NT2/D1 (cell line): ENCODE results near the gene STX16.

Experiments
- DNase-seq: peaks from one replicate; pipeline ENCODE4 v3.0.0-alpha.2; 2011; ENCODE audit warnings: low read depth, low spot score
- H3K27me3 ChIP-seq: 2 replicates; pipeline ENCODE4 v1.6.0; 2011; ENCODE audit warnings: mild to moderate bottlenecking; ENCODE audit not compliant: insufficient read length, insufficient read depth
- H3K36me3 ChIP-seq: 2 replicates; pipeline ENCODE4 v1.6.1; 2011; ENCODE audit warnings: mild to moderate bottlenecking, low read length, mixed read lengths; ENCODE audit not compliant: insufficient read depth, insufficient read length
- H3K4me1 ChIP-seq: 2 replicates; pipeline ENCODE4 v1.5.1; 2011; ENCODE audit not compliant: insufficient read depth, insufficient read length
- H3K4me3 ChIP-seq: 2 replicates; pipeline ENCODE4 v1.5.1; 2011; ENCODE audit warnings: low read depth; ENCODE audit not compliant: insufficient read length
- H3K9ac ChIP-seq: 2 replicates; pipeline ENCODE4 v1.6.0; 2011; ENCODE audit warnings: low read depth; ENCODE audit not compliant: insufficient read length
- H3K9me3 ChIP-seq: 2 replicates; pipeline ENCODE4 v1.5.1; 2011; ENCODE audit warnings: mild to moderate bottlenecking, low read length; ENCODE audit not compliant: insufficient read depth
- SUZ12 ChIP-seq: IDR thresholded peaks from 2 replicates; pipeline ENCODE4 v1.6.1; 2011; ENCODE audit not compliant: insufficient read length, insufficient read depth; ENCODE audit errors: extremely low read depth
- YY1 ChIP-seq: IDR thresholded peaks from 2 replicates; pipeline ENCODE4 v1.6.1; 2011; ENCODE audit not compliant: insufficient read length, insufficient read depth
- ZNF274 ChIP-seq: IDR thresholded peaks from 2 replicates; pipeline ENCODE4 v1.6.1; 2011; ENCODE audit warnings: mild to moderate bottlenecking, low read depth, low read length

STX16 gene

GRCh38 chr20:58666702-58667101 lies 15.6 kb downstream of the STX16 start:
- Histone ChIP-seq H3K36me3 (peaks cover 63% of the 10 kb centered on the region), H3K4me3 (no peak overlapping the region), H3K9ac (no peak overlapping the region), H3K27me3 (no peaks in the 10 kb centered on the region), H3K4me1 (peaks cover 11% of the 10 kb centered on the region), H3K9me3 (no peaks in the 10 kb centered on the region)
- no peak for TF ChIP-seq YY1
- TF ChIP-seq ZNF274, result no peak
- TF ChIP-seq SUZ12, result no peak
- no peak for DNase-seq

- Histone ChIP-seq H3K9ac (peak overlapping the region; percentile 18), H3K4me3 (no peak overlapping the region), H3K27me3 (no peaks in the 10 kb centered on the region), H3K9me3 (no peaks in the 10 kb centered on the region), H3K36me3 (peaks cover 66% of the 10 kb centered on the region), H3K4me1 (peaks cover 10% of the 10 kb centered on the region)
- DNase-seq, result no peak
- TF ChIP-seq ZNF274 (no peak), YY1 (no peak), SUZ12 (no peak)
These were observed 16.9 kb downstream of the STX16 start for GRCh38 chr20:58667975-58668374.

- peaks cover 70% of the 10 kb centered on the region for H3K36me3 ChIP-seq
- H3K4me3 ChIP-seq, result no peak overlapping the region
- H3K27me3 ChIP-seq, result no peaks in the 10 kb centered on the region
- no peak for DNase-seq
- no peaks in the 10 kb centered on the region for H3K9me3 ChIP-seq
- peaks cover 10% of the 10 kb centered on the region for H3K4me1 ChIP-seq
- no peak for TF ChIP-seq ZNF274
- TF ChIP-seq SUZ12, result no peak
- TF ChIP-seq YY1, result no peak
- peak overlapping the region; percentile 80 for H3K9ac ChIP-seq
These were observed 17.8 kb downstream of the STX16 start for GRCh38 chr20:58668901-58669286.

GRCh38 chr20:58669287-58670006 lies 18.4 kb downstream of the STX16 start:
- Histone ChIP-seq H3K4me3 (no peak overlapping the region), H3K9ac (peak overlapping the region; percentile 80), H3K36me3 (peaks cover 71% of the 10 kb centered on the region), H3K9me3 (no peaks in the 10 kb centered on the region), H3K4me1 (peaks cover 10% of the 10 kb centered on the region), H3K27me3 (no peaks in the 10 kb centered on the region)
- TF ChIP-seq ZNF274, result no peak
- no peak for TF ChIP-seq SUZ12
- no peak for TF ChIP-seq YY1
- DNase-seq, result peak; percentile 92

GRCh38 chr20:58670102-58670501 lies 19.0 kb downstream of the STX16 start:
- Histone ChIP-seq H3K4me3 (no peak overlapping the region), H3K9me3 (no peaks in the 10 kb centered on the region), H3K36me3 (peaks cover 72% of the 10 kb centered on the region), H3K9ac (no peak overlapping the region), H3K27me3 (no peaks in the 10 kb centered on the region), H3K4me1 (peaks cover 12% of the 10 kb centered on the region)
- TF ChIP-seq SUZ12 (no peak), YY1 (no peak), ZNF274 (no peak)
- no peak for DNase-seq

- TF ChIP-seq ZNF274 (no peak), SUZ12 (no peak), YY1 (no peak)
- DNase-seq, result no peak
- Histone ChIP-seq H3K9me3 (no peaks in the 10 kb centered on the region), H3K36me3 (peaks cover 73% of the 10 kb centered on the region), H3K27me3 (no peaks in the 10 kb centered on the region), H3K4me3 (no peak overlapping the region), H3K4me1 (peaks cover 13% of the 10 kb centered on the region), H3K9ac (no peak overlapping the region)
These were observed 19.6 kb downstream of the STX16 start for GRCh38 chr20:58670659-58671058.

- Histone ChIP-seq H3K36me3 (peaks cover 78% of the 10 kb centered on the region), H3K9ac (no peak overlapping the region)
- DNase-seq, result no peak
These were observed 22.0 kb downstream of the STX16 start for GRCh38 chr20:58673119-58673518.

More at GRCh38 chr20:58673119-58673518, 22.0 kb downstream of the STX16 start:
- Histone ChIP-seq H3K4me3 (no peak overlapping the region), H3K9me3 (no peaks in the 10 kb centered on the region), H3K4me1 (peaks cover 9% of the 10 kb centered on the region), H3K27me3 (no peaks in the 10 kb centered on the region)
- TF ChIP-seq ZNF274, result no peak
- no peak for TF ChIP-seq SUZ12
- no peak for TF ChIP-seq YY1
